ENCODE measurements around the gene CALR.

Gene CALR

DNA sequence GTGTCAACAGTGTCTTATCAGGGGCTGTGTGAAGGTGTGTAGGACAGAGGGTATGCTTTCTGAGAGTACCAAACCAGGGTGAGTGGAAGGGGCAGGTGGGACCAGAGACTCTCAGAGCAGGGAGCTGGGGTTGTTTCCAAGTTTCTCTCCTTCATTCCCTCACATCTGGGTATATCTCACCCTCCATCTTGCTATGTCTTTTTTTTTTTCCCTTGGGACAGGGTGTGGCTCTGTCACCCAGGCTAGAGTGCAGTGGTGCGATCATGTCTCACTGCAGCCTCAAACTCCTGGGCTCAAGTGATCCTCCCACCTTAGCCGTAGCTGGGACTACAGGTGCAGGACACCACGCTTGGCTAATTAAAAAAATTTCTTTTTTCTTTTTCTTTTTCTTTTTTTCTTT, 41.6 kb downstream of the CALR start:
- DNase-seq (ENCODE audit: low read depth, low spot score): no peak

DNA sequence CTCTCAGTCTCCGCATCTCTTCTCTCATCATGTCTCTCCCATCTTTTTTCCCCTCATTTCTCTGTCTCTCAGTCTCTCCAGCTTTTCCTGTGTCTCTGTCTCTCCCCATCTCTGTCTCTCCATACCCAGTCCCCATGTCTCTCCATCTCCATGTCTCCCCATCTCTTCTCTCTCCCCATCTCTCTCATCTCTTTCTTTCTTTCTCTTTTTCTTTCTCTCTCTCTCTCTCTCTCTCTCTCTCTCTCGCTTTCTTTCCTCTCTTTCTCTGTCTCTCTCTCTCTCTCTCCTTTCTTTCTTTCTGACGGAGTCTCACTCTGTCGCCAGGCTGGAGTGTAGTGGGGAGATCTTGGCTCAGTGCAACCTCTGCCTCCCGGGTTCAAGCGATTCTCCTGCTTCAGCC, 44.2 kb downstream of the CALR start:
- DNase-seq (ENCODE audit: low read depth, low spot score): no peak

DNA sequence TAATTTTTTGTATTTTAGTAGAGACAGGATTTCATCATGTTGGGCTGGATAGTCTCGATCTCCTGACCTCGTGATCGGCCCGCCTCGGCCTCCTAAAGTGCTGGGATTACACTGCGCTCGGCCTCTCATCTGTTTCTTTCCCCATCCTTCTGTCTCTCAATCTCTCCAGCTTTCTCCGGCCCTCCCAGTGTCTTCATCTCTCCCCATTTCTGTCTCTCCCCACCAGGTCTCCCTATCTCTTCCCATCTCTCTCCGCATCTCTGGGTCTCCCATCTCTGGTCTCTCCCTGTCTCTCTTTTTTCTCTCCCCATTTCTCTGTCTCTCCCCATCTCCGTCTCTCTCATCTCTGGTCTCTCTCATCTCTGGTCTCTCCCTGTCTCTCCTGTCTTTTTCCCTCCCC, 44.7 kb downstream of the CALR start:
- no peak for DNase-seq (ENCODE audit: low read depth, low spot score)

DNA sequence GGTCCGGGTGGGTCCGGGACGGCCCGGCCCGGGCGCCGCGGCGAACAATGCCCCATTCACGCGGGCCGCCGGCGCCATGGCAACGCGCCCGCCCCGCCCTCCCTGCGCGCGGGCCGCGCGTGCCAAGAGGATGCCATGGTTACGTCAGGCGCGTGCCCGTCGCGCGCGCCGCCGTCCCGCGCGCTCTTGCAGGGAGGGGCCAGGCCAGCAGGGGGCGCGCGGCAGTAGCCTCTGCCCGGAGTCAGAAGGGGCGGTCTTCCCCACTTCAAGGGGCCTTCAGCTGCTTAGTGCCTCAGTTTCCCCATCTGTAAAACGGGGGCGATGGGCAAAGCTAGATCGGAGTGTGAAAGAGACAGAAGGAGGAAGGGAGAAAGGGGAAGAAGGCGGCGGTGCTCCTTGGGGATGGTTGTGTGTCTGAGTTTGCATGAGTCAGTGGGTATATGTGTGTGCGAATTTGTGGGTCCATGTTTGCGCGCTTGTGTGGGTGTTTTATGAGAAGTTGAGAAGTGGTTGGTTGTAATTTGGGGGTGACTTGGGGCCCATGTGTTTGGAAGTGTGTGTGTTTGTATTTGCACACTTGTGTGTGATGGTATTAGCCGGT, 45.2 kb downstream of the CALR start:
- DNase-seq (ENCODE audit: low read depth, low spot score): peak; percentile 61

DNA sequence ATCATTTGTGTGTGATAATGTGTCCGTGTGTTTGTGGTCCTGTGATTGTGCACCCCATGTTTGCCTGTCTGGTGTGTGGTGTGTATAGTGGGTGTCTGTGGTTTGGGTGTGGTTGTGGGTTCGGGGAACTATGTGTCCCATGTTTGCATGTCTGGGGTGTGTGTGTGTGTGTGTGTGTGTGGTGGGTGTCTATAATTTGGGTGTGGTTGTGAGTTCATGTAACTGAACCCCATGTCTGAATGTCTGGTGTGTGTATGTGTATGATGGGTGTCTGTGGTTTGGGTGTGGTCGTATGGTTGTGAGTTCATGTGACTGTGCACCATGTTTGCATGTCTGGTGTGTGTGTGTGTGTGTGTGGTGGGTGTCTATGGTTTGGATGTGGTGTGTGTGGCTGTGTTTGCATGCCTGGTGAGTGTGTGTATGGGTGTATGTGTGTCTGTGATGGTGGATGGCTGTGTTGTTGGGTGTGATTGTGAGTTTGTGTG, 45.8 kb downstream of the CALR start:
- DNase-seq (ENCODE audit: low read depth, low spot score): no peak

DNA sequence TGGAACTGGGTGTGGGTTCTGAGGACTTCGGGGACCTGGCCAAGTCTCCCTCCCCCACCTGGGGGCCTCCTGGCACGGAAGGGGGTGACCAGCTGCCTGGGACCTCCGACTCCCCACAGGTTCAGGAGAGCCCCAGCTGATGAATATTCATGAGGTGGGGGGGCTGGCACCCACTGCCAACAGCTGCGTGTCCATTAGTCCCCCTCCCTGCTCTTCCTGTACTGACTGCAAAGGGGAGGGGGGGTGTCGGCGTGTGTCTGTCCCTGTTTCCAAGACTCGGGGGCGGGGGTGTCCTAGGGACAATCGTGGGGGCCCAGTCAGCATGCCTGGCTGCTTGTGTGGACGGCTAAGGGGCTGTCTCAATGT, 46.3 kb downstream of the CALR start:
- DNase-seq (ENCODE audit: low read depth, low spot score): no peak

DNA sequence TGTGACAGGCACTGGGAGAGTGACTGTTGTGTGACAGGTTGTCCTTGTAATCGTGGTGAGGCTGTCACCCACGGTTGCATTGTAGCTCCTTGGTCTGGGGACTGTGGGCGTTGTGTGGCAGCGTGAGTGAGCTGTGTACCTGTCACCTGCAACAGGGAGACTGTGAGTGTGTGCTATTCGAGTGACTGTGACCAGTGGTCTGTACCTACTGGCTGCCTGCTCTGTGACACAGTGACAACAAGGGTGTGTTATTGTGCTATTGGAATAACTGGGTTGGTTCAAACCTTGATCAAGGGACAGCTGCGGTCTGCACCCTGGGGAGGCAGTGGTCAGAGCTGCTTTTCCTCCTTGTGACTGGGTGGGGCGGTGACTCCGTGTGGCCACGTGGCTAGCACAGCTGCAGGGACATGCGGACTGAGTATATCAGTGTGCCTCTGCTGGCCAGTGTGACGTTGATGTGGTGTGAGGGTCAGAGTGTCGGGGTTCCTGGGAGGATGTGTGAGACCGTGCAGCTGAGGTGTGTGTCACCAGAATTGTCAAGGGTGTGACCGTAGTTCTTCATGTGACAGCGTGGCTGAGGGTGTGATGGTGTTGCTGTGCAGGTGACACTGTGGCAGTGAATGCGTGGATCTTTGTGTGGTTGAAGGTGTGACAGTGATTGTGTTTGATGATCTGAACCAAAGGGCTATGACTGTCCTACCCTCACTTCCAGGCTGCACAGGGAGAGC, 46.8 kb downstream of the CALR start:
- DNase-seq (ENCODE audit: low read depth, low spot score): no peak

DNA sequence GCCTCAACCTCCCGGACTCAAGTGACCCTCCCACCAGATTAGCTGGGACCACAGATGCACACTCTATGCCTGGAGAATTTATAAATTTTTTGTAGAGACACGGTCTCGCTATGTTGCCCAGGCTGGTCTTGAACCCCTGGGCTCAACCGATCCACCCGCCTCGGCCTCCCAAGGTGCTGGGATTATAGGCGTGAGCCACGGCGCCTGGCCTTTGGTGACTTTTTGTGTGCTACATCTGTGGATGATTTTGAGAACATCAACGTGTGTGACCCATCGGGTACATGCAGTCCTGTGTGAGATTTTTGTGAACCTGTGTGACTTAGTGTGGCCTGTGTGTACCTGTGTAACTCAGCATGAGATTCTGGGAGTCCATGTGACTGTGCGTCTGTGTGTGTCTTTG, 48.3 kb downstream of the CALR start:
- DNase-seq (ENCODE audit: low read depth, low spot score): no peak

DNA sequence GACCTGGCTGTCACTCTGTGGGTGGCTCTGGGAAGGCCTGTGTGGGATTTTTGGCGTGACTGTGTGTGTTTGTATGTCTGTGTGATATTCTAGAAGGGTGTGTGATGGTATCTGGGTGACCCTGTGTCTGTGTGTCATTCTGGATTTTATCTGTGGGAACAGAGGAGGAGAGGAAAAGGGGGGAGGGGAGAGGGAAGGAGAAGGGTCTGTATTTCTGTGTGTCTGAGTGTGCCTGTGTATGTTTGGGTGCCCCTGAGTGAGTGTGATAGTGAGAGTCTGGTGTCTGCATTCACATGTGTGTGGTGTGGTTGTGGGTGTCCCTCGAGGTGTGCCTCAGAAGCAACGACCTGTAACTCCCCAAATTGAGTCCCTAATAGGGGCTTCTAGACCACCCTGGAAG, 48.8 kb downstream of the CALR start:
- no peak for DNase-seq (ENCODE audit: low read depth, low spot score)

DNA sequence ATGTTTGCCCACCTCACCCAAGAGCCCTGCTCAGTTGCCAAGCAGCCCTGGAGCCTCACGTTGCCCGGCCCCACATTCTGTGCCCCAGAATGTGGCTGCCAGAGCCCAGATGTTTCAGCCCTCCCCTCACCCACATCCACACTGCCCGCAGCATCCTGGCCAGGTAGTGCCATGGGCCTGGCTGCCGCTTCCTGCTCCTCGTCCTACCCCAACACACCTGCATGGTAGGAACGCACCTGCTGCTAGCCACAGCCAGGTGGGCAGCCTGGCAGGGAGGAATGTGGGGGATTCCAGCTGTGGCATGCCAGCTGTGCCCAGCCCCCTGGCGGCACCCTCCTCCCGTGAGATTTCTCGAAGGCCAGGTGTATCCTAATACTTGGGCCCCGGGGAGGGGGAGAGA, 49.4 kb downstream of the CALR start:
- no peak for DNase-seq (ENCODE audit: low read depth, low spot score)

DNA sequence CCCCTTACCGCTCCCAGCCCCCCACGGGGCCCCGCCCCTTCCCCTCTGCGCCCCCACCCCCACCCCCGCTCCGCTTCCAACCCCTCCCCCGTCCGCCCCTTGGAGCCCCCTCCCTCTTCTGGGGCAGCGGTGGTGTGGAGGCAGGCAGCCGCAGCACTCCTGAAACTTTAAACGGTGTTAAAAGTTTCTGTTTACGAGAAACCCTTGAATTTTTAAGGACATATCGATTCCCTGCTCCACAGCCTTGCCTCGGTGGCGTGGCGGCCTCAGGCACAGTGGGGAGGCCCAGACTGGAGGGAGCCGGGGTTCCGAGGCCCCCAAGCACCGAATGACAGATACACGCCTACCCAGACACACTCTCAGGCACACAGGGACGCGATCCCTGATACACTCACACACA, 52.0 kb downstream of the CALR start:
- no peak for DNase-seq (ENCODE audit: low read depth, low spot score)

DNA sequence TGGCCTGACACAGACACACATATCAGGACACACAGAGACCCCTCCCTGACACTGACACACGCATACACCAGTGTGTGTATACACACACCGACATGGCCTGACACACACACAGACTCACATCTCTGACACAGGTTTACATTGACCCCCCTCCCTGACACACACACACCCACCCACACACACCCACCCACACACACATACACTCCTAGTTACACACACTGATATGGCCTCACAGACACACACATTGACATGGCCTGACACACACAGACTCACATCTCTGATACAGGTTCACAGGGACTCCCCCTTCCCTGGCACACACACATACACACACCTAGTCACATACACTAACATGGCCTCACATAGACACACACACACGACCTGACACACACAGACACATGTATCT, 52.4 kb downstream of the CALR start:
- DNase-seq (ENCODE audit: low read depth, low spot score): no peak

DNA sequence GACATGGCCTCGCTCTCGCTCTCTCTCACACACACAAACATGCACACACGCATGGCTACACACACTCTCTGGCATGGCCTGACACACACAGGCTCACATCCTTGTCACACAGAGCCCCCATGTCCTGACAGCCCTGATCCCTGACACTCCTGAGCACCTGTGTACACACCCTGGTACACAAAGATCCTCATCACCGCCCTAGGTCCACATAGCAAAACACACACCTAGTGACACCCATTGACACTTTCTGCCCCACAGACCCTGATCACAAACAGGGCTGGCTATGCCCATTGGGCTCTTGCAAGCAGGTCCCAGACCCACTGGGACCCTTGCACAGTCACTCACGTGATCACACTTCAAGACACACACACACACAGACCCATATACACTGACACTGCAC, 52.9 kb downstream of the CALR start:
- DNase-seq (ENCODE audit: low read depth, low spot score): no peak

DNA sequence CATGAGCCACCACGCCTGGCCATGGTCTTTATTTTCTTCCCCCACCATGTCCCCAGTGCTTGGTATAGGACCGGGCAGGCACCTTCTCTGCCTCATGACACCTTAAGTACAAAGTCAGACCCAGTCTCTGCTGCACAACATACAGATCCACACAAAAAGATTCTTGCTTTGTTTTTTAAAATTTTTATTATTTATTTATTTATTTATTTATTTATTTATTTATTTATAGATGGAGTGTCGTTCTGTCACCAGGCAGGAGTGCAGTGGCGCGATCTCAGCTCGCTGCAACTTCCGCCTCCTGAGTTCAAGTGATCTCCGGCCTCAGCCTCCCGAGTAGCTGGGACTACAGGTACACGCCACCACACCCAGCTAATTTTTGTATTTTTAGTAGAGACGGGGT, 54.3 kb downstream of the CALR start:
- DNase-seq (ENCODE audit: low read depth, low spot score): no peak

DNA sequence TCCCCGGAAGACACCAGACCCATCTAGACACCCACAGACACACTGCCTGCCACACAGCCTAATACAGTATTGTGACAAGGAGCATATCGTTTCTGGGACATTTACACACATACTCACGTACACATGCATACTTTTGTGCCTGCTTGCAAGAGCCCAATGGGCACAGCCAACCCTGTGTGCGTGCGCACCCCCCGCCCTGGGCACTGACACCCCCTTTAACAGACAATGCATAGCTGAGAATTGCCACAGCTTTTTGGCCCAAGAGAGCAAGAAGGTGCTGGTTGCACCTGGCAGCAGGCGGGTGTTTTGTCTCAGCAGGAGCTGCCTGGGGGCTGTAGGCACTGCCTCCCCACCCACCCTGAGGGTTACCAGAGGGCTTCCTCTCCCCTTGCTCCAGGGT, 55.2 kb downstream of the CALR start:
- DNase-seq (ENCODE audit: low read depth, low spot score): no peak

Data from activated CD4-positive, CD25-positive, alpha-beta regulatory T cell treated with anti-CD3 and anti-CD28 coated beads, Interleukin-2, amount 50 U/mL, for 16 hours (primary cell).